Keratinocyte (primary cell): ENCODE measurements around the gene POLE. TPM values are rescaled to one million over a fixed set of nuclear protein-coding genes. Genes with fewer than 3 reads are reported as not detected.

Experiments used
- DNase-seq: peaks from one replicate; pipeline ENCODE4 v3.0.0-alpha.2; 2011; ENCODE audit warnings: low read depth, missing footprints, low spot score
- FAIRE-seq: peaks from 2 replicates; lab custom pipeline; 2011; peaks lifted over from hg19 to GRCh38; lab: Jason Lieb, UNC
- H2AFZ ChIP-seq: 2 replicates; pipeline ENCODE4 v1.6.0; 2012; ENCODE audit warnings: low read length, control low read depth, inconsistent platforms; ENCODE audit not compliant: control insufficient read depth
- H3K27ac ChIP-seq: 2 replicates; pipeline ENCODE4 v1.5.1; 2011; ENCODE audit warnings: low read length; ENCODE audit not compliant: control insufficient read depth, insufficient read depth
- H3K27me3 ChIP-seq: 3 replicates; pipeline ENCODE4 v1.6.0; 2011; ENCODE audit warnings: low read length; ENCODE audit not compliant: control insufficient read depth, insufficient read depth; ENCODE audit errors: extremely low read depth
- H3K36me3 ChIP-seq, 2 experiments: 2 replicates in 1 of 2; 3 replicates in 1 of 2; pipeline ENCODE4 v1.5.1; 2011; ENCODE audit warnings: low read length in 2 of 2, mild to moderate bottlenecking in 1 of 2; ENCODE audit not compliant: control insufficient read depth in 2 of 2, insufficient read depth in 2 of 2; ENCODE audit errors: extremely low read depth in 1 of 2
- H3K4me1 ChIP-seq: 3 replicates; pipeline ENCODE4 v1.5.1; 2011; ENCODE audit warnings: low read length; ENCODE audit not compliant: control insufficient read depth, insufficient read depth; ENCODE audit errors: extremely low read depth
- H3K4me2 ChIP-seq: 3 replicates; pipeline ENCODE4 v1.6.0; 2011; ENCODE audit warnings: low read depth, low read length; ENCODE audit not compliant: control insufficient read depth, insufficient read depth; ENCODE audit errors: extremely low read depth
- H3K4me3 ChIP-seq, 3 experiments: fragments of 200-600 bp in 1 of 3; sonication (generic) in 1 of 3; 2 replicates in 2 of 3; 3 replicates in 1 of 3; pipeline ENCODE4 v1.5.1; 2011 to 2016; ENCODE audit warnings: low read length in 3 of 3, mild to moderate bottlenecking in 3 of 3, control low read depth in 2 of 3, inconsistent platforms in 1 of 3, low read depth in 1 of 3, mixed read lengths in 1 of 3, mixed run types in 1 of 3, moderate library complexity in 1 of 3; ENCODE audit not compliant: control insufficient read depth in 2 of 3, insufficient read depth in 2 of 3; ENCODE audit errors: extremely low read depth in 1 of 3
- H3K79me2 ChIP-seq: 2 replicates; pipeline ENCODE4 v1.6.0; 2012; ENCODE audit warnings: low read length; ENCODE audit not compliant: control insufficient read depth, insufficient read depth
- H3K9ac ChIP-seq: 3 replicates; pipeline ENCODE4 v1.6.0; 2011; ENCODE audit warnings: low read length; ENCODE audit not compliant: control insufficient read depth, insufficient read depth; ENCODE audit errors: extremely low read depth
- H3K9me1 ChIP-seq: 3 replicates; pipeline ENCODE4 v1.6.0; 2011; ENCODE audit warnings: low read length; ENCODE audit not compliant: control insufficient read depth, insufficient read depth; ENCODE audit errors: extremely low read depth
- H3K9me3 ChIP-seq: 2 replicates; pipeline ENCODE4 v1.5.1; 2012; ENCODE audit warnings: low read depth, low read length; ENCODE audit not compliant: control insufficient read depth
- H4K20me1 ChIP-seq: 3 replicates; pipeline ENCODE4 v1.6.0; 2011; ENCODE audit warnings: low read length; ENCODE audit not compliant: control insufficient read depth, insufficient read depth; ENCODE audit errors: extremely low read depth
- EZH2 ChIP-seq: IDR thresholded peaks from one replicate; pipeline ENCODE4 v1.6.1; 2012; ENCODE audit warnings: inconsistent platforms, mild to moderate bottlenecking, low read length, moderate library complexity
- dilution Hi-C: fragments of 300-500 bp; cut with MboI; formaldehyde crosslinking; loops from one replicate; pipeline ENCODE4 v1.7.0; 2020; ENCODE audit warnings: low sequenced_read_pairs; ENCODE audit not compliant: extremely low pct_ligation_motif_present
- polyA plus RNA-seq, 5 experiments: library from polyadenylated mRNA; depleted of rRNA in 3 of 5; stranded (reverse) in 3 of 5; stranded (forward) in 1 of 5; unstranded in 1 of 5; fragments of >200 nt; gene quantifications; 1 replicate in 1 of 5; 2 replicates in 3 of 5; 3 replicates in 1 of 5; pipeline versions ENCODE4 v1.2.1 to v1.2.3, GENCODE V29; 2011 to 2012; ENCODE audit warnings: missing spikeins in 2 of 5, low read depth in 1 of 5, low replicate concordance in 1 of 5
- TF ChIP-seq, protein P1 (sequence below), 3 experiments: IDR thresholded peaks in 1 of 3; conservative IDR thresholded peaks in 1 of 3; optimal IDR thresholded peaks in 1 of 3; 2 replicates in 2 of 3; 3 replicates in 1 of 3; pipeline versions ENCODE3 to v1.5.1; 2011; ENCODE audit warnings: low read length in 3 of 3, mild to moderate bottlenecking in 3 of 3, moderate library complexity in 2 of 3, control low read depth in 1 of 3, inconsistent platforms in 1 of 3; ENCODE audit not compliant: insufficient read depth in 2 of 3; ENCODE audit errors: extremely low read depth in 1 of 3

Gene POLE
- polyA plus RNA-seq, 1 donor (not counting 4 experiments of a cell fraction or from before 2014, with no cell fraction given), result 14.8 TPM

DNA sequence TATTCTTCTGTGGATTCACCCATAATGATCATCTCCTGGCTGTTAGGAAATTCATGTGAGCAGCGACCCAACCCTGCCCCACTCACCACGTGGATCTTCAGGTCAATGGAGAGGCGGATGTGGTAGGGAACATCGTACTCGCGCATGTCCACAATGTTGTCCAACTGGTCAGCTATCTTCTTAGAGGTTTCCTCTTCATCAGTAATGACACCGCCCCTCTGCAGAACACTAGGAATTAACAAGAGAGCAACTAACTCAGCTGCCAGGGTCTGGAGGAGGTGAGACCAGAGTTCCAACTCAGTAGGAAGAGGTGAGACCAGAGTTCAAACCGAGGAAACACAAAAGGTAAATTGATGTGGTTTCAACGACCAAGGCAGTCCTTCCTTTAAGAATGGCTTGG is 9.7 kb downstream of the POLE start:
- Histone ChIP-seq H3K36me3 (peaks cover 17 to 29% of the 10 kb centered on the region in 2 experiments), H3K27ac (no peak overlapping the region), H3K27me3 (no peaks in the 10 kb centered on the region), H3K9me1 (no peaks in the 10 kb centered on the region), H4K20me1 (peaks cover 3% of the 10 kb centered on the region), H3K4me1 (no peaks in the 10 kb centered on the region), H3K4me2 (no peak overlapping the region), H3K9ac (no peak overlapping the region), H3K4me3 (no peak overlapping the region), H3K9me3 (no peaks in the 10 kb centered on the region), H2AFZ (no peak overlapping the region), H3K79me2 (peaks cover 26% of the 10 kb centered on the region)
- no peak for FAIRE-seq
- dilution Hi-C loops, result no loop called here
- TF ChIP-seq, protein P1, sequence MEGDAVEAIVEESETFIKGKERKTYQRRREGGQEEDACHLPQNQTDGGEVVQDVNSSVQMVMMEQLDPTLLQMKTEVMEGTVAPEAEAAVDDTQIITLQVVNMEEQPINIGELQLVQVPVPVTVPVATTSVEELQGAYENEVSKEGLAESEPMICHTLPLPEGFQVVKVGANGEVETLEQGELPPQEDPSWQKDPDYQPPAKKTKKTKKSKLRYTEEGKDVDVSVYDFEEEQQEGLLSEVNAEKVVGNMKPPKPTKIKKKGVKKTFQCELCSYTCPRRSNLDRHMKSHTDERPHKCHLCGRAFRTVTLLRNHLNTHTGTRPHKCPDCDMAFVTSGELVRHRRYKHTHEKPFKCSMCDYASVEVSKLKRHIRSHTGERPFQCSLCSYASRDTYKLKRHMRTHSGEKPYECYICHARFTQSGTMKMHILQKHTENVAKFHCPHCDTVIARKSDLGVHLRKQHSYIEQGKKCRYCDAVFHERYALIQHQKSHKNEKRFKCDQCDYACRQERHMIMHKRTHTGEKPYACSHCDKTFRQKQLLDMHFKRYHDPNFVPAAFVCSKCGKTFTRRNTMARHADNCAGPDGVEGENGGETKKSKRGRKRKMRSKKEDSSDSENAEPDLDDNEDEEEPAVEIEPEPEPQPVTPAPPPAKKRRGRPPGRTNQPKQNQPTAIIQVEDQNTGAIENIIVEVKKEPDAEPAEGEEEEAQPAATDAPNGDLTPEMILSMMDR (optimal IDR thresholded peaks at IDR 0.05 in 1 of 3, IDR thresholded peaks at IDR 0.05 in 1 of 3, conservative IDR thresholded peaks at IDR 0.05 in 1 of 3; ENCODE audit: extremely low read depth in 1 of 3, insufficient read depth in 2 of 3, low read length in 3 of 3), result no peak
- TF ChIP-seq EZH2, result no peak
- no peak for DNase-seq

DNA sequence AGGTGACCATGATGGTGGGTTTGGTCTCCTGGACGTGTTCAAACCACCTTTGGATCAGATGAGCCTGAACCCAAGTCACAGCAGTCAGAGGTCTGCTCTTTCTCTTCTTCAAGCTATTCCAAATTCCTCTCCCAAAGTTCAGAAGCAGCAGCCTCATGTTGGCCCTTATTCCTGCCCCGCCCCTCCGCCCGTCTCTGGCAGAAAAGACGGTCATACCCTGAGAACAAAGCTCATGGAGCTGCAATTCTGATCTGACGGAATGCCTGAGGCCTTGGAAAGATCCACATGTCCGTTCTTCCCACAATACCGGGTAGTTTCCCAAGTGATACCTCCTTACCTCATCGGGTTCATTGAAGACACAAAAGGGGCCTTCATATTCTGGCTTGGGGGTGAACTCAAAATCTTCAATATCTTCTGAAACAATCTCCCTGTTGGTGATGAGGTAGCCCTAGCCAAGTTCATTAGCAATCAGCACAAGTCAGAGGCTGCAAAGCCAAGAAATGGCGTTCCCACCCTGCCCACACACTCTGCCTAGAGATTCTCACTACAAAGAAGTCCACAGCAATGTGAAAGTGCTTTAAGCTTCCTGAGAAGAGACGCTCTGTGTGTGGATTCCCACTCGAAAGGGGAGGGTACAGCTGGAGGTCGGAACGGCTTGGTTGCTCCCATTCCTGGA is 11.2 kb downstream of the POLE start:
- dilution Hi-C loops, result no loop called here
- Histone ChIP-seq H3K4me2 (no peak overlapping the region), H3K79me2 (peaks cover 13% of the 10 kb centered on the region), H3K9me3 (no peaks in the 10 kb centered on the region), H3K4me3 (no peak overlapping the region), H4K20me1 (peaks cover 3% of the 10 kb centered on the region), H3K27me3 (no peaks in the 10 kb centered on the region), H3K4me1 (no peaks in the 10 kb centered on the region), H3K9me1 (no peaks in the 10 kb centered on the region), H3K36me3 (peaks cover 24 to 37% of the 10 kb centered on the region in 2 experiments), H2AFZ (no peak overlapping the region), H3K9ac (no peak overlapping the region), H3K27ac (no peak overlapping the region)
- DNase-seq (no peak), FAIRE-seq (no peak)
- TF ChIP-seq, protein P1 (optimal IDR thresholded peaks at IDR 0.05 in 1 of 3, IDR thresholded peaks at IDR 0.05 in 1 of 3, conservative IDR thresholded peaks at IDR 0.05 in 1 of 3; ENCODE audit: extremely low read depth in 1 of 3, insufficient read depth in 2 of 3, low read length in 3 of 3), result no peak
- no peak for TF ChIP-seq EZH2
